ENCODE data around the gene GXYLT1. TPM values are rescaled to one million over a fixed set of nuclear protein-coding genes. Genes with fewer than 3 reads are reported as not detected.

The GXYLT1 gene
- polyA plus RNA-seq, 1 donor from 2014 or later: 3.2 TPM

DNA sequence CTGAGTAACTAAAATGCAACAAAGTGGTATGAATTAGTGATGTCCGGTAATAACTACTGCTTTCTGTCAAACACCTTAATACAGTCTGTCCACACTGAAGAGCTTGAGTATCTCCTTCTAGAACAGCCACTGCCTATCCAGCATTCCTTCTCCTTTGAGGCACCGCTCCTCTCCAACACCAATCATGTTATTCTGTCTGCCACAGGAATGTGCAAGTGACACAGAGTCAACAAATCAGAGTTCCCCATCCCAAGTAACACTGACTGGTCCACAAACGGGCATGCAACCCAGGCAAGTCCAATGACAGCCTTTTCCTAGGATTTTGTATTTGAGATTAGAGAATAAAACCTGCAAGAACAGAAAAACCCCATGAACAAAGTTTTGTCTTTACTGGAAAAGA lies 3.8 kb downstream of the GXYLT1 start:
- H4K20me1 ChIP-seq (ENCODE audit: insufficient read depth): no peaks in the 10 kb centered on the region
- no peaks in the 10 kb centered on the region for H3K9me2 ChIP-seq (ENCODE audit: insufficient read depth, low read length)
- H3K27me3 ChIP-seq (ENCODE audit: insufficient read depth, low read depth, low read length): no peaks in the 10 kb centered on the region
- H3F3A ChIP-seq (ENCODE audit: insufficient read depth, low read length, poor library complexity, severe bottlenecking): peaks cover 7% of the 10 kb centered on the region
- no peak overlapping the region for H3K27ac ChIP-seq (ENCODE audit: low read length)
- no peak overlapping the region for H3K4me2 ChIP-seq (ENCODE audit: low read length)
- H3K9me3 ChIP-seq (ENCODE audit: low read length): no peaks in the 10 kb centered on the region
- H3K36me3 ChIP-seq (ENCODE audit: insufficient read depth, low read length): no peaks in the 10 kb centered on the region
- peaks cover 53% of the 10 kb centered on the region for H3K79me2 ChIP-seq (replicated peaks; ENCODE audit: insufficient read depth, low read length)
- no peak overlapping the region for H2AFZ ChIP-seq (ENCODE audit: low read depth, low read length)
- TF ChIP-seq SMC3 (conservative IDR thresholded peaks at IDR 0.05; ENCODE audit: poor library complexity): no peak
- no peak for TF ChIP-seq REST (IDR thresholded peaks at IDR 0.05; ENCODE audit: borderline replicate concordance)
- no peak for TF ChIP-seq TAF1 (IDR thresholded peaks at IDR 0.05; ENCODE audit: low read depth)
- no peak for TF ChIP-seq MXI1 (conservative IDR thresholded peaks at IDR 0.05; ENCODE audit: poor library complexity, severe bottlenecking)
- TF ChIP-seq, protein P1, sequence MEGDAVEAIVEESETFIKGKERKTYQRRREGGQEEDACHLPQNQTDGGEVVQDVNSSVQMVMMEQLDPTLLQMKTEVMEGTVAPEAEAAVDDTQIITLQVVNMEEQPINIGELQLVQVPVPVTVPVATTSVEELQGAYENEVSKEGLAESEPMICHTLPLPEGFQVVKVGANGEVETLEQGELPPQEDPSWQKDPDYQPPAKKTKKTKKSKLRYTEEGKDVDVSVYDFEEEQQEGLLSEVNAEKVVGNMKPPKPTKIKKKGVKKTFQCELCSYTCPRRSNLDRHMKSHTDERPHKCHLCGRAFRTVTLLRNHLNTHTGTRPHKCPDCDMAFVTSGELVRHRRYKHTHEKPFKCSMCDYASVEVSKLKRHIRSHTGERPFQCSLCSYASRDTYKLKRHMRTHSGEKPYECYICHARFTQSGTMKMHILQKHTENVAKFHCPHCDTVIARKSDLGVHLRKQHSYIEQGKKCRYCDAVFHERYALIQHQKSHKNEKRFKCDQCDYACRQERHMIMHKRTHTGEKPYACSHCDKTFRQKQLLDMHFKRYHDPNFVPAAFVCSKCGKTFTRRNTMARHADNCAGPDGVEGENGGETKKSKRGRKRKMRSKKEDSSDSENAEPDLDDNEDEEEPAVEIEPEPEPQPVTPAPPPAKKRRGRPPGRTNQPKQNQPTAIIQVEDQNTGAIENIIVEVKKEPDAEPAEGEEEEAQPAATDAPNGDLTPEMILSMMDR (IDR thresholded peaks at IDR 0.05; ENCODE audit: poor library complexity, severe bottlenecking): no peak
- TF ChIP-seq RAD21 (conservative IDR thresholded peaks at IDR 0.05): no peak
- no peak for TF ChIP-seq POLR2AphosphoS5 (IDR thresholded peaks at IDR 0.05)
- no peak for TF ChIP-seq EZH2 (IDR thresholded peaks at IDR 0.05; ENCODE audit: borderline replicate concordance, insufficient read depth, low read length, poor library complexity, severe bottlenecking)
- H3K9ac ChIP-seq (ENCODE audit: low read length): no peak overlapping the region
- H3K4me3 ChIP-seq (ENCODE audit: low read length): no peak overlapping the region

DNA sequence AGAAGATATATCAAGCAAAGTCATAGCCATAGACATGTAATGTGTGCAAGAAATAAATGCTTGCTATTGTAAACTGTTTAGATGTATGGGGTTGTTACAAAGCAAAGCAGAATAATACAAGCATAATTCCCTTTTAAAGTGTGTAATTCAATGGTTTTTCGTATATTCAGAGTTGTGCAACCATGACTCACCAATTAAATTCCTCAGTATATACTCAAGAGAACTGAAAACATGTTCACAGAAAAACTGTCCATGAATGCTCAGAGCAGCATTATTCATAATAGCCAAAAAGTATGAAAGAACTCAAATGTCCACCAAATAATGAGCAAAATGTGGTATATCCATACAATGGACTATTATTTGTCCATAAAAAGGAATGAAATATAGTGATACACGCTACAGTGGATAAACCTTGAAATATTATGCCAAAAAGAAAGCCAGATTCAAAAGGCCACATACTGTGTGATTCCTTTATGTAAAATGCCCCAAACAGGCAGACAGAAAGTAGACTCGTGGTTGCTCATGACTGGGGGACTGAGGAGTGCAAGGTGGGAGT lies 9.3 kb downstream of the GXYLT1 start:
- Histone ChIP-seq H3K4me2 (ENCODE audit: low read length) (no peak overlapping the region), H3K4me3 (ENCODE audit: low read length) (no peak overlapping the region), H3K9me2 (ENCODE audit: insufficient read depth, low read length) (no peaks in the 10 kb centered on the region), H3K79me2 (replicated peaks; ENCODE audit: insufficient read depth, low read length) (peaks cover 38% of the 10 kb centered on the region), H3K9me3 (ENCODE audit: low read length) (no peaks in the 10 kb centered on the region), H3K9ac (ENCODE audit: low read length) (no peak overlapping the region), H4K20me1 (ENCODE audit: insufficient read depth) (no peaks in the 10 kb centered on the region), H2AFZ (ENCODE audit: low read depth, low read length) (no peak overlapping the region), H3K36me3 (ENCODE audit: insufficient read depth, low read length) (no peaks in the 10 kb centered on the region), H3F3A (ENCODE audit: insufficient read depth, low read length, poor library complexity, severe bottlenecking) (no peaks in the 10 kb centered on the region), H3K27ac (ENCODE audit: low read length) (no peak overlapping the region), H3K27me3 (ENCODE audit: insufficient read depth, low read depth, low read length) (no peaks in the 10 kb centered on the region)
- TF ChIP-seq TAF1 (IDR thresholded peaks at IDR 0.05; ENCODE audit: low read depth) (no peak), MXI1 (conservative IDR thresholded peaks at IDR 0.05; ENCODE audit: poor library complexity, severe bottlenecking) (no peak), REST (IDR thresholded peaks at IDR 0.05; ENCODE audit: borderline replicate concordance) (no peak), EP300 (conservative IDR thresholded peaks at IDR 0.05; ENCODE audit: poor library complexity, severe bottlenecking) (no peak), EZH2 (IDR thresholded peaks at IDR 0.05; ENCODE audit: borderline replicate concordance, insufficient read depth, low read length, poor library complexity, severe bottlenecking) (no peak), RAD21 (conservative IDR thresholded peaks at IDR 0.05) (no peak), SMC3 (conservative IDR thresholded peaks at IDR 0.05; ENCODE audit: poor library complexity) (no peak), POLR2AphosphoS5 (IDR thresholded peaks at IDR 0.05) (no peak)
- TF ChIP-seq, protein P1 (IDR thresholded peaks at IDR 0.05; ENCODE audit: poor library complexity, severe bottlenecking): no peak
